Measurements from ENCODE around the gene CCDC110. TPM values are rescaled to one million over a fixed set of nuclear protein-coding genes. Genes with fewer than 3 reads are reported as not detected.

CCDC110 gene
- total and polyA plus RNA-seq, 2 of the 13 experiments (the other 11 are each of a cell fraction or from before 2014, with no cell fraction given) = not detected

DNA sequence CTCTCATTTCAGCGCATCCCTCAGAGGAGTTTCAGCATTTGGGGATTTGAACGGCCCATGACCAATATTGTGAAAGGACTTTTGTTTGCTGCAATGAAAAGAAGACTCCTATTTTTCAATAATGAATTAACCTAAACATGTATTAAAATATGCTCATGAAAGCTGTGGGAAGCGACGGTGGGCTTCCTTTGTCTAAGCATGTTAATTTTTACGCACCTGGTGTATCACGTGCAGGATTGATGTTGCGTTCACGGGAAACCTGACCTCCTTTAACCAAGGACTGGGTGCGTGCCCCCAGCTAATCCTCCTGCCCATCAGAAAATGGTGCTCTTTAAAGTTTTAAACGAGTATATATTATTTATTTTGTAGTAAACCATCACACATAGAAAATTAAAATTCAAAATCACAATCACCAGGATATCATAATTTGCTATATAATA is 590 bp upstream of the CCDC110 start:
- Histone ChIP-seq H3K4me1 (ENCODE audit: insufficient read depth, low read length) (peaks cover 12% of the 10 kb centered on the region), H3K27ac (ENCODE audit: extremely low read length, insufficient read depth, low read length) (no peak overlapping the region), H3K4me3 (replicated peaks in 1 of 3; ENCODE audit: insufficient read depth in 1 of 3, low read depth in 2 of 3, low read length in 3 of 3) (peak overlapping the region; percentile 61 to 81 (median 73)), H3K79me2 (ENCODE audit: insufficient read depth, low read length) (no peaks in the 10 kb centered on the region), H3K36me3 (replicated peaks in 1 of 2; ENCODE audit: control insufficient read depth in 1 of 2, insufficient read depth in 2 of 2, low read length in 2 of 2) (no peaks in the 10 kb centered on the region), H2AFZ (ENCODE audit: low read length) (no peak overlapping the region), H3K9ac (ENCODE audit: insufficient read depth, low read depth, low read length) (peak overlapping the region; percentile 72; the same call in 1 of the 2 replicates), H3K9me3 (ENCODE audit: low read length) (no peaks in the 10 kb centered on the region), H3K27me3 (ENCODE audit: control insufficient read depth in 1 of 2, insufficient read depth in 2 of 2, low read length in 2 of 2) (peaks cover 0 to 54% of the 10 kb centered on the region in 2 experiments; a peak in 3 of 5 replicates), H3K4me2 (ENCODE audit: low read depth, low read length) (peak overlapping the region; percentile 93), H4K20me1 (ENCODE audit: insufficient read depth, low read length) (no peaks in the 10 kb centered on the region)
- no peak for FAIRE-seq
- TF ChIP-seq HNRNPK (IDR thresholded peaks at IDR 0.05; ENCODE audit: low read depth, low read length, poor library complexity, severe bottlenecking) = no peak
- TF ChIP-seq ZNF607 (CRISPR knock-in tag; IDR thresholded peaks at IDR 0.05; ENCODE audit: borderline replicate concordance) = no peak
- TF ChIP-seq, protein P1, sequence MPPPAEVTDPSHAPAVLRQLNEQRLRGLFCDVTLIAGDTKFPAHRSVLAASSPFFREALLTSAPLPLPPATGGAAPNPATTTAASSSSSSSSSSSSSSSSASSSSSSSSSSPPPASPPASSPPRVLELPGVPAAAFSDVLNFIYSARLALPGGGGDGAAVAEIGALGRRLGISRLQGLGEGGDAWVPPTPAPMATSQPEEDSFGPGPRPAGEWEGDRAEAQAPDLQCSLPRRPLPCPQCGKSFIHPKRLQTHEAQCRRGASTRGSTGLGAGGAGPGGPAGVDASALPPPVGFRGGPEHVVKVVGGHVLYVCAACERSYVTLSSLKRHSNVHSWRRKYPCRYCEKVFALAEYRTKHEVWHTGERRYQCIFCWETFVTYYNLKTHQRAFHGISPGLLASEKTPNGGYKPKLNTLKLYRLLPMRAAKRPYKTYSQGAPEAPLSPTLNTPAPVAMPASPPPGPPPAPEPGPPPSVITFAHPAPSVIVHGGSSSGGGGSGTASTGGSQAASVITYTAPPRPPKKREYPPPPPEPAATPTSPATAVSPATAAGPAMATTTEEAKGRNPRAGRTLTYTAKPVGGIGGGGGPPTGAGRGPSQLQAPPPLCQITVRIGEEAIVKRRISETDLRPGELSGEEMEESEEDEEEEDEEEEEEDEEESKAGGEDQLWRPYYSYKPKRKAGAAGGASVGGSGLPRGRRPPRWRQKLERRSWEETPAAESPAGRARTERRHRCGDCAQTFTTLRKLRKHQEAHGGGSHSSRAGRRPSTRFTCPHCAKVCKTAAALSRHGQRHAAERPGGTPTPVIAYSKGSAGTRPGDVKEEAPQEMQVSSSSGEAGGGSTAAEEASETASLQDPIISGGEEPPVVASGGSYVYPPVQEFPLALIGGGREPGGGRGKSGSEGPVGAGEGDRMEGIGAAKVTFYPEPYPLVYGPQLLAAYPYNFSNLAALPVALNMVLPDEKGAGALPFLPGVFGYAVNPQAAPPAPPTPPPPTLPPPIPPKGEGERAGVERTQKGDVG (CRISPR knock-in tag; IDR thresholded peaks at IDR 0.05; ENCODE audit: borderline replicate concordance) = no peak
- peak; percentile 78; the same call in 1 of the 2 replicates for TF ChIP-seq CBX2 (IDR thresholded peaks at IDR 0.05; ENCODE audit: low read depth, low read length)
- TF ChIP-seq CBX2 (CRISPR knock-in tag; IDR thresholded peaks at IDR 0.05; ENCODE audit: low read depth) = no peak
- TF ChIP-seq, protein P2, sequence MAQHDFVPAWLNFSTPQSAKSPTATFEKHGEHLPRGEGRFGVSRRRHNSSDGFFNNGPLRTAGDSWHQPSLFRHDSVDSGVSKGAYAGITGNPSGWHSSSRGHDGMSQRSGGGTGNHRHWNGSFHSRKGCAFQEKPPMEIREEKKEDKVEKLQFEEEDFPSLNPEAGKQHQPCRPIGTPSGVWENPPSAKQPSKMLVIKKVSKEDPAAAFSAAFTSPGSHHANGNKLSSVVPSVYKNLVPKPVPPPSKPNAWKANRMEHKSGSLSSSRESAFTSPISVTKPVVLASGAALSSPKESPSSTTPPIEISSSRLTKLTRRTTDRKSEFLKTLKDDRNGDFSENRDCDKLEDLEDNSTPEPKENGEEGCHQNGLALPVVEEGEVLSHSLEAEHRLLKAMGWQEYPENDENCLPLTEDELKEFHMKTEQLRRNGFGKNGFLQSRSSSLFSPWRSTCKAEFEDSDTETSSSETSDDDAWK (CRISPR knock-in tag; IDR thresholded peaks at IDR 0.05) = no peak
- TF ChIP-seq HMGA1 (CRISPR knock-in tag; conservative IDR thresholded peaks at IDR 0.05) = no peak
- no peak for TF ChIP-seq XBP1 (CRISPR knock-in tag; IDR thresholded peaks at IDR 0.05)
- in situ Hi-C loops (cut with HindIII; ENCODE audit: extremely low pct_ligation_motif_present, low pct_unique_long_range_greater_than_20kb) = loop anchor here (25.0 kb wide), 1 partner anchor 565 kb away; no protein-coding TSS in a partner anchor
- no peak for DNase-seq (ENCODE audit: low spot score)
- intact Hi-C loops (cut with micrococcal nuclease; ENCODE audit: unreplicated experiment) = loop anchor here (5.0 kb wide), 1 partner anchor 40 kb away; no protein-coding TSS in a partner anchor
- ATAC-seq = no peak
- WGBS (ENCODE audit: low lambda C conversion rate) = 13% methylated on average over 10 of the region's 10 CpGs
- ChIA-PET CTCF (ENCODE audit: low intra/inter-chr PET ratio, low total read pairs) (interaction anchor here (3.2 kb wide), 1 partner anchor 126 kb away, joined by 31 read pairs; no protein-coding TSS in a partner anchor), POLR2A (no interaction called here)
- no TSS peak for BruUV-seq (replicated peaks)
